Measurements from ENCODE around the gene MAFG. TPM values are rescaled to one million over a fixed set of nuclear protein-coding genes. Genes with fewer than 3 reads are reported as not detected.

The MAFG gene
- total RNA-seq, 2 experiments from 2014 or later: 10.8 to 13.3 TPM

- ChIA-PET POLR2A (no interaction called here), CTCF (no interaction called here)
- intact Hi-C loops (cut with DNase I, micrococcal nuclease): no loop called here
Measured at GRCh38 chr17:81942167-81942553, 14.6 kb upstream of the MAFG start.

GRCh38 chr17:81941484-81942166, 14.1 kb upstream of the MAFG start:
- Histone ChIP-seq H3K9me3 (ENCODE audit: control insufficient read depth in 1 of 2, insufficient read depth in 1 of 2, low read length in 2 of 2) (peaks cover 0 to 11% of the 10 kb centered on the region in 2 experiments), H3K4me3 (ENCODE audit: low read length) (no peak overlapping the region), H3K27me3 (ENCODE audit: control insufficient read depth in 1 of 2, insufficient read depth in 2 of 2, low read length in 2 of 2) (peaks cover 0 to 9% of the 10 kb centered on the region in 2 experiments), H3K4me1 (ENCODE audit: insufficient read depth, low read length) (peaks cover 12% of the 10 kb centered on the region), H3K27ac (ENCODE audit: low read depth in 1 of 2, low read length in 2 of 2) (no peak overlapping the region), H3K36me3 (ENCODE audit: insufficient read depth, low read length) (no peaks in the 10 kb centered on the region)
- ATAC-seq (ENCODE audit: poor library complexity): no peak
- no peak for DNase-seq
- Mint-ChIP-seq H3K27me3 (peaks cover 6% of the 10 kb centered on the region), H3K36me3 (ENCODE audit: low read depth) (no peaks in the 10 kb centered on the region), H3K4me3 (no peak overlapping the region), H3K9me3 (no peaks in the 10 kb centered on the region), H3K4me1 (ENCODE audit: low read depth) (no peaks in the 10 kb centered on the region), H3K27ac (no peak overlapping the region)
- intact Hi-C loops (cut with DNase I, micrococcal nuclease): no loop called here
- ChIA-PET POLR2A (no interaction called here), CTCF (interaction anchor here (1.9 kb wide), 1 partner anchor 18 kb away, joined by 4 read pairs; no protein-coding TSS in a partner anchor)
- TF ChIP-seq CTCF (IDR thresholded peaks at IDR 0.05): no peak

More at GRCh38 chr17:81942167-81942553, 14.6 kb upstream of the MAFG start:
- H3K27me3 Mint-ChIP-seq: peaks cover 6% of the 10 kb centered on the region
- no peak for TF ChIP-seq CTCF (IDR thresholded peaks at IDR 0.05)
- Histone ChIP-seq H3K4me3 (ENCODE audit: low read length) (no peak overlapping the region), H3K9me3 (ENCODE audit: control insufficient read depth in 1 of 2, insufficient read depth in 1 of 2, low read length in 2 of 2) (peaks cover 0 to 11% of the 10 kb centered on the region in 2 experiments), H3K27me3 (ENCODE audit: control insufficient read depth in 1 of 2, insufficient read depth in 2 of 2, low read length in 2 of 2) (peaks cover 0 to 9% of the 10 kb centered on the region in 2 experiments), H3K4me1 (ENCODE audit: insufficient read depth, low read length) (peaks cover 8% of the 10 kb centered on the region), H3K36me3 (ENCODE audit: insufficient read depth, low read length) (no peaks in the 10 kb centered on the region), H3K27ac (ENCODE audit: low read depth in 1 of 2, low read length in 2 of 2) (no peak overlapping the region)
- H3K4me3 Mint-ChIP-seq: no peak overlapping the region
- H3K36me3 Mint-ChIP-seq (ENCODE audit: low read depth): no peaks in the 10 kb centered on the region
- H3K9me3 Mint-ChIP-seq: no peaks in the 10 kb centered on the region
- DNase-seq (no peak), ATAC-seq (ENCODE audit: poor library complexity) (no peak)
- no peaks in the 10 kb centered on the region for H3K4me1 Mint-ChIP-seq (ENCODE audit: low read depth)
- no peak overlapping the region for H3K27ac Mint-ChIP-seq

- Histone ChIP-seq H3K9me3 (ENCODE audit: control insufficient read depth in 1 of 2, insufficient read depth in 1 of 2, low read length in 2 of 2) (peaks cover 0 to 11% of the 10 kb centered on the region in 2 experiments), H3K4me3 (ENCODE audit: low read length) (no peak overlapping the region), H3K27ac (ENCODE audit: low read depth in 1 of 2, low read length in 2 of 2) (no peak overlapping the region), H3K27me3 (ENCODE audit: control insufficient read depth in 1 of 2, insufficient read depth in 2 of 2, low read length in 2 of 2) (peaks cover 0 to 9% of the 10 kb centered on the region in 2 experiments), H3K36me3 (ENCODE audit: insufficient read depth, low read length) (no peaks in the 10 kb centered on the region), H3K4me1 (ENCODE audit: insufficient read depth, low read length) (peaks cover 16% of the 10 kb centered on the region)
- Mint-ChIP-seq H3K27ac (no peak overlapping the region), H3K27me3 (peaks cover 6% of the 10 kb centered on the region), H3K4me1 (ENCODE audit: low read depth) (no peaks in the 10 kb centered on the region), H3K36me3 (ENCODE audit: low read depth) (no peaks in the 10 kb centered on the region), H3K4me3 (peak overlapping the region; percentile 38), H3K9me3 (no peaks in the 10 kb centered on the region)
- TF ChIP-seq CTCF (IDR thresholded peaks at IDR 0.05): no peak
- ATAC-seq (ENCODE audit: poor library complexity) (no peak), DNase-seq (no peak)
- CTCF ChIA-PET: interaction anchor here (1.9 kb wide), 1 partner anchor 19 kb away, joined by 4 read pairs; no protein-coding TSS in a partner anchor
- POLR2A ChIA-PET: no interaction called here
- intact Hi-C loops (cut with DNase I, micrococcal nuclease): no loop called here
Measured at GRCh38 chr17:81940538-81941483, 13.3 kb upstream of the MAFG start.

All from CD4-positive, alpha-beta T cell (primary cell).